ENCODE data around the gene TSC22D2. TPM values are rescaled to one million over a fixed set of nuclear protein-coding genes. Genes with fewer than 3 reads are reported as not detected.

TSC22D2 gene
- total and polyA plus RNA-seq, 2 experiments from 2014 or later: 22.6 to 25.6 TPM

DNA sequence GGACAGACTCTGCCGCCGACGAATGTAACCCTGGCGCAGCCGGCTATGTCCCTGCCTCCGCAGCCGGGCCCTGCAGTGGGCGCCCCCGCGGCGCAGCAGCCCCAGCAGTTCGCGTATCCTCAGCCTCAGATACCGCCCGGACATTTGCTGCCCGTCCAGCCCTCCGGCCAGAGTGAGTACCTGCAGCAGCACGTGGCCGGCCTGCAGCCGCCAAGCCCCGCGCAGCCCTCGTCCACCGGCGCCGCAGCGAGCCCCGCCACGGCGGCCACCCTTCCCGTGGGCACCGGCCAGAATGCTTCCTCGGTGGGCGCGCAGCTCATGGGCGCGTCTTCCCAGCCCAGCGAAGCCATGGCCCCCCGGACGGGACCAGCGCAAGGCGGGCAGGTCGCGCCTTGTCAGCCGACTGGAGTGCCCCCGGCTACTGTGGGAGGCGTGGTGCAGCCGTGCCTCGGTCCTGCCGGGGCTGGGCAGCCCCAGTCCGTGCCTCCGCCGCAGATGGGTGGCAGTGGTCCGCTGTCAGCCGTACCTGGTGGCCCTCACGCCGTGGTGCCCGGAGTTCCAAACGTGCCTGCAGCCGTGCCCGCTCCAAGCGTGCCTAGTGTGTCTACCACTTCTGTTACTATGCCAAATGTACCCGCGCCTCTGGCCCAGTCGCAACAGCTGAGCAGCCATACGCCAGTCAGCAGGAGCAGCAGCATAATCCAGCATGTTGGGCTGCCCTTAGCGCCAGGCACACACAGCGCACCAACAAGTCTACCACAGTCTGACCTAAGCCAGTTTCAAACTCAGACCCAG is 2.4 kb downstream of the TSC22D2 start:
- Histone ChIP-seq H3K9me3 (ENCODE audit: low read depth) (no peaks in the 10 kb centered on the region), H3K4me1 (ENCODE audit: low read depth) (peaks cover 35% of the 10 kb centered on the region), H3K27ac (peak overlapping the region; percentile 96), H3K36me3 (no peaks in the 10 kb centered on the region), H3K27me3 (no peaks in the 10 kb centered on the region), H3K4me3 (peak overlapping the region; percentile 62)
- TF ChIP-seq, protein P1, sequence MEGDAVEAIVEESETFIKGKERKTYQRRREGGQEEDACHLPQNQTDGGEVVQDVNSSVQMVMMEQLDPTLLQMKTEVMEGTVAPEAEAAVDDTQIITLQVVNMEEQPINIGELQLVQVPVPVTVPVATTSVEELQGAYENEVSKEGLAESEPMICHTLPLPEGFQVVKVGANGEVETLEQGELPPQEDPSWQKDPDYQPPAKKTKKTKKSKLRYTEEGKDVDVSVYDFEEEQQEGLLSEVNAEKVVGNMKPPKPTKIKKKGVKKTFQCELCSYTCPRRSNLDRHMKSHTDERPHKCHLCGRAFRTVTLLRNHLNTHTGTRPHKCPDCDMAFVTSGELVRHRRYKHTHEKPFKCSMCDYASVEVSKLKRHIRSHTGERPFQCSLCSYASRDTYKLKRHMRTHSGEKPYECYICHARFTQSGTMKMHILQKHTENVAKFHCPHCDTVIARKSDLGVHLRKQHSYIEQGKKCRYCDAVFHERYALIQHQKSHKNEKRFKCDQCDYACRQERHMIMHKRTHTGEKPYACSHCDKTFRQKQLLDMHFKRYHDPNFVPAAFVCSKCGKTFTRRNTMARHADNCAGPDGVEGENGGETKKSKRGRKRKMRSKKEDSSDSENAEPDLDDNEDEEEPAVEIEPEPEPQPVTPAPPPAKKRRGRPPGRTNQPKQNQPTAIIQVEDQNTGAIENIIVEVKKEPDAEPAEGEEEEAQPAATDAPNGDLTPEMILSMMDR (IDR thresholded peaks at IDR 0.05; ENCODE audit: low read depth, low read length): no peak
- DNase-seq (ENCODE audit: low read depth in 1 of 2, low spot score in 1 of 2): peak; percentile 40 to 47

DNA sequence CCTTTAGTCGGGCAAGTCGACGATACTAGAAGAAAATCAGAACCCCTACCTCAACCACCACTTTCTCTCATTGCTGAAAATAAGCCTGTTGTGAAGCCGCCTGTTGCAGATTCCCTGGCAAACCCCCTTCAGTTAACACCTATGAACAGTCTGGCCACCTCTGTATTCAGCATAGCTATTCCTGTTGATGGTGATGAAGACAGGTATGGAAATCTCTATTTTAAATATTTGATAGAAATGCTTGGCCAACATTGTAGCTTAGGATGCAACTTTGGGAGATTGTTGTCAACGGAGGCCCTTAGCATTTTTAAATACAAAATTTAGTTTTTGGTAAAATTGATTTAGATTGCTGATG is 3.0 kb downstream of the TSC22D2 start:
- Histone ChIP-seq H3K4me1 (ENCODE audit: low read depth) (peaks cover 35% of the 10 kb centered on the region), H3K27me3 (no peaks in the 10 kb centered on the region), H3K27ac (peak overlapping the region; percentile 96), H3K9me3 (ENCODE audit: low read depth) (no peaks in the 10 kb centered on the region), H3K4me3 (peak overlapping the region; percentile 62), H3K36me3 (no peaks in the 10 kb centered on the region)
- TF ChIP-seq, protein P1 (IDR thresholded peaks at IDR 0.05; ENCODE audit: low read depth, low read length): no peak
- DNase-seq (ENCODE audit: low read depth in 1 of 2, low spot score in 1 of 2): no peak

DNA sequence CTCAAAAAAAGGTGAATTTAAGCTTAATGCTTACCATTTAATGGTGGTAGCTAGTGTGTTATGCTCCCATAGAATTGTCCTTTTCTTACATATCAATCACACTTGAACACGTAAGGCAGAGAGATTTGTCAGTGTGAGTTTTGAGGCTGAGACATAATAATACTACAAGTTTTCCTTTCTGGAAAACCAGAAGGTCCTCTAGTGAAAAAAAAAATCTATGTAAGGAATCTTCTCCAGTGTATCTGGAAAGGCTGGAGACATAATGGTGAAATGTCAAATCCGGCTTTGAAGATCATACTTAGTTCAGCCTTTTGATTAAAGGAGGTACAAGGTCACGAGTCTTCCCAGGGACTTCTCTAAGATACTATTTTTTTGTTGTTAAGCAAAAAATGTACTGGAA is 3.4 kb downstream of the TSC22D2 start:
- no peak for DNase-seq (ENCODE audit: low read depth in 1 of 2, low spot score in 1 of 2)
- H3K27ac ChIP-seq: no peak overlapping the region
- no peaks in the 10 kb centered on the region for H3K27me3 ChIP-seq
- H3K9me3 ChIP-seq (ENCODE audit: low read depth): no peaks in the 10 kb centered on the region
- peaks cover 35% of the 10 kb centered on the region for H3K4me1 ChIP-seq (ENCODE audit: low read depth)
- H3K36me3 ChIP-seq: no peaks in the 10 kb centered on the region
- H3K4me3 ChIP-seq: peak overlapping the region; percentile 62
- TF ChIP-seq, protein P1 (IDR thresholded peaks at IDR 0.05; ENCODE audit: low read depth, low read length): no peak

DNA sequence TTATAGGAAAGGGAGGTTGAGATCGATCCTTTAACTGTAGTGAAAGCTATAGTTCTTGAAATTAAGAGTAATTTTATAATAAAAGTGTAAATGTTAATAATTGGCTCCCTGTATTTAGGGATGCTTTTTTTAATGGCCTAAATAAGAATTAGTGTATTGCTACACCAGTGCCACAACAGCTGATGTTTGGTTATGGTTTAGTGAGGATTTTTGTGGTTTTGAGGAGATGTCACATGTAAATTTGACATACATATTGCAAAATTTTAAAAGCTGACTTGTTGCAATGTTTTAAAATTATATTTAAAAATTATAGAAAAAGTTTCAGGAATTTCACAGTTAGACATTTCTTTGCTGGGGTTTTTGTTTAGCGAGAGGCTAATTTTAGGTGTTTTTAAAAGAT is 3.9 kb downstream of the TSC22D2 start:
- Histone ChIP-seq H3K4me1 (ENCODE audit: low read depth) (peaks cover 35% of the 10 kb centered on the region), H3K36me3 (no peaks in the 10 kb centered on the region), H3K4me3 (peak overlapping the region; percentile 62), H3K27me3 (no peaks in the 10 kb centered on the region), H3K9me3 (ENCODE audit: low read depth) (no peaks in the 10 kb centered on the region), H3K27ac (no peak overlapping the region)
- DNase-seq (ENCODE audit: low read depth in 1 of 2, low spot score in 1 of 2): peak in 1 of 2 donors; percentile 63
- TF ChIP-seq, protein P1 (IDR thresholded peaks at IDR 0.05; ENCODE audit: low read depth, low read length): no peak

DNA sequence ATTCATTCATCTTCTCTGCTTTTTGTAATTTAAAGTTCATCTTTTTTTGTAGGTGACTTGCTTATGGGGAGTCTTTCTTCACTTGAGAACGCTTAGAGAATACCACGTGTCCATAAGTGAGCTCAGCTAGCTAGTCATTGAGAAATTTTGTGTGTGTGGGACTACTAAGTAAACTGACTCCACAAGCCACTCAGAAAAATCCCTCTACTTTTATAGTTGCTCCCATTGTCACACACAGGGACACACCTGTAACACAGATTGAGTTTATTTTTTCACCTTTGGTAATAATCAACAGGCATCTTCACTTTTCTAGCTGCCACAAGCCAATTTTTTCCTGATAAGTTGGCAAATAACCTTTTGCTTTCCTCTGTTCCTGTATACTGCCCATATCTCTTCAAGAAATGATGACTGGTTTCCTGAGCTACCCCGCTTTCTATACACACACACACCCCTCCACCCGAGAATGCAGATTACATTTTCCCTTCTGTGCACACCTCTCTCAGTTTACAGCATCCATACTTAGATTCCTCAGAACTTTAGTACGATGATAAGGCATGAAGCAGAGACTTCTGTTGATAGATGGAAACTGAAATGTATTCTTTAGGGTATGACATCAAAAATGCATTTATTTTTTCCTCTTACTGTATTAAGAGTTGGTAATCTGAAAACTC is 4.6 kb downstream of the TSC22D2 start:
- H3K4me1 ChIP-seq (ENCODE audit: low read depth): peaks cover 31% of the 10 kb centered on the region
- H3K9me3 ChIP-seq (ENCODE audit: low read depth): no peaks in the 10 kb centered on the region
- H3K27me3 ChIP-seq: no peaks in the 10 kb centered on the region
- TF ChIP-seq, protein P1 (IDR thresholded peaks at IDR 0.05; ENCODE audit: low read depth, low read length): no peak
- no peaks in the 10 kb centered on the region for H3K36me3 ChIP-seq
- H3K27ac ChIP-seq: no peak overlapping the region
- H3K4me3 ChIP-seq: peak overlapping the region; percentile 62
- peak; percentile 25 to 81 for DNase-seq (ENCODE audit: low read depth in 1 of 2, low spot score in 1 of 2)
